WERI-Rb-1 (cell line): ENCODE data around the gene FAM149B1.

Experiments used
- DNase-seq: peaks from one replicate; pipeline ENCODE4 v3.0.0-alpha.2; 2020
- H3K27ac ChIP-seq: fragments of 250-450 bp; sonication (Bioruptor Pico); 2 replicates; pipeline ENCODE4 v1.5.1; 2020; ENCODE audit warnings: mild to moderate bottlenecking, moderate library complexity
- H3K27me3 ChIP-seq: fragments of 250-450 bp; sonication (Bioruptor Pico); 2 replicates; pipeline ENCODE4 v1.5.1; 2021; ENCODE audit warnings: mild to moderate bottlenecking, low read depth, moderate library complexity; ENCODE audit not compliant: insufficient read depth, severe bottlenecking
- H3K36me3 ChIP-seq: fragments of 250-450 bp; sonication (Bioruptor Pico); 2 replicates; pipeline ENCODE4 v1.5.1; 2020; ENCODE audit warnings: mild to moderate bottlenecking, moderate library complexity
- H3K4me3 ChIP-seq: 2 replicates; pipeline ENCODE4 v1.5.1; 2011; ENCODE audit warnings: low read depth, mild to moderate bottlenecking, control low read depth, low read length
- H3K9me3 ChIP-seq: fragments of 250-450 bp; sonication (Bioruptor Pico); 2 replicates; pipeline ENCODE4 v1.5.1; 2021; ENCODE audit warnings: mild to moderate bottlenecking, moderate library complexity; ENCODE audit not compliant: severe bottlenecking
- CTCF ChIP-seq: IDR thresholded peaks from 2 replicates; pipeline ENCODE4 v1.5.1; 2011; ENCODE audit warnings: low read depth, mild to moderate bottlenecking, control low read depth, inconsistent platforms, low read length

FAM149B1 gene

GRCh38 chr10:73206385-73206784, 38.5 kb downstream of the FAM149B1 start:
- TF ChIP-seq CTCF, result no peak
- H3K27ac ChIP-seq, result no peak overlapping the region
- no peaks in the 10 kb centered on the region for H3K36me3 ChIP-seq
- no peaks in the 10 kb centered on the region for H3K27me3 ChIP-seq
- H3K9me3 ChIP-seq, result peaks cover 7% of the 10 kb centered on the region
- H3K4me3 ChIP-seq, result no peak overlapping the region
- DNase-seq, result no peak

- Histone ChIP-seq H3K36me3 (no peaks in the 10 kb centered on the region), H3K4me3 (no peak overlapping the region), H3K27ac (no peak overlapping the region), H3K27me3 (no peaks in the 10 kb centered on the region), H3K9me3 (peaks cover 7% of the 10 kb centered on the region)
- no peak for DNase-seq
- TF ChIP-seq CTCF, result no peak
These were observed 40.0 kb downstream of the FAM149B1 start for GRCh38 chr10:73207883-73208282.

GRCh38 chr10:73209705-73210104, 41.8 kb downstream of the FAM149B1 start:
- H3K36me3 ChIP-seq, result no peaks in the 10 kb centered on the region
- DNase-seq, result no peak

GRCh38 chr10:73210395-73211105, 42.6 kb downstream of the FAM149B1 start:
- no peak for DNase-seq
- Histone ChIP-seq H3K27me3 (no peaks in the 10 kb centered on the region), H3K4me3 (no peak overlapping the region), H3K36me3 (no peaks in the 10 kb centered on the region), H3K27ac (no peak overlapping the region), H3K9me3 (peaks cover 7% of the 10 kb centered on the region)
- no peak for TF ChIP-seq CTCF

More at GRCh38 chr10:73209705-73210104, 41.8 kb downstream of the FAM149B1 start:
- Histone ChIP-seq H3K9me3 (peaks cover 7% of the 10 kb centered on the region), H3K27ac (no peak overlapping the region), H3K27me3 (no peaks in the 10 kb centered on the region), H3K4me3 (no peak overlapping the region)
- TF ChIP-seq CTCF, result no peak

- Histone ChIP-seq H3K9me3 (peaks cover 4% of the 10 kb centered on the region), H3K4me3 (no peak overlapping the region), H3K27me3 (no peaks in the 10 kb centered on the region), H3K36me3 (no peaks in the 10 kb centered on the region), H3K27ac (no peak overlapping the region)
- DNase-seq, result no peak
- TF ChIP-seq CTCF, result no peak
These were observed 43.3 kb downstream of the FAM149B1 start for GRCh38 chr10:73211106-73211811.

GRCh38 chr10:73215749-73216148, 47.8 kb downstream of the FAM149B1 start:
- Histone ChIP-seq H3K36me3 (peaks cover 7% of the 10 kb centered on the region), H3K27me3 (no peaks in the 10 kb centered on the region), H3K27ac (no peak overlapping the region), H3K9me3 (no peaks in the 10 kb centered on the region), H3K4me3 (no peak overlapping the region)
- no peak for TF ChIP-seq CTCF
- DNase-seq, result no peak
